RPMI8226 (cell line): ENCODE measurements around the gene POLG2.

Experiments used
- DNase-seq: peaks from one replicate; pipeline ENCODE4 v3.0.0-alpha.2; 2015

The POLG2 gene

GRCh38 chr17:64496786-64497564, at the start of gene POLG2:
Gene POLG2, minus strand, starts transcription at chr17:64497054. Its CDS starts 86 bp downstream, at chr17:64496968.
- DNase-seq = peak; percentile 97

DNA sequence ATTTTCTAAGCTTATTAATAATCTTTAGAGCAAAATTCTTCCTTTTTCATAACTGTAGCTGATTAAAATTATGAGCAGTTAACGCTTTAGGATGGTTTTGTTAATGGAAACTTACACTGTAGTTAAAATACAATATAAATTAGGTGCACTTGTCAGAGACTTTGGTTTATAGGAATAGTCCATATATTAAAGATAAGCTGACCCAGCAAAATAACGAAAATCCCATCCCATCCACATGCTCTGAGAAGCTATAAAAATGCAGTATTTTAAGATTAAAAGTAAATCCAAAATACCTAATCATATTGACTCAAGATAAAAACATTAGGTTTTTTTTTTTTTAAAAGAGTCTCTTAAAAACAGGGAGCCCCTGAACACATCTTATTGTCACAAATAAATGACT, 47.9 kb upstream of the POLG2 start:
- DNase-seq = no peak

DNA sequence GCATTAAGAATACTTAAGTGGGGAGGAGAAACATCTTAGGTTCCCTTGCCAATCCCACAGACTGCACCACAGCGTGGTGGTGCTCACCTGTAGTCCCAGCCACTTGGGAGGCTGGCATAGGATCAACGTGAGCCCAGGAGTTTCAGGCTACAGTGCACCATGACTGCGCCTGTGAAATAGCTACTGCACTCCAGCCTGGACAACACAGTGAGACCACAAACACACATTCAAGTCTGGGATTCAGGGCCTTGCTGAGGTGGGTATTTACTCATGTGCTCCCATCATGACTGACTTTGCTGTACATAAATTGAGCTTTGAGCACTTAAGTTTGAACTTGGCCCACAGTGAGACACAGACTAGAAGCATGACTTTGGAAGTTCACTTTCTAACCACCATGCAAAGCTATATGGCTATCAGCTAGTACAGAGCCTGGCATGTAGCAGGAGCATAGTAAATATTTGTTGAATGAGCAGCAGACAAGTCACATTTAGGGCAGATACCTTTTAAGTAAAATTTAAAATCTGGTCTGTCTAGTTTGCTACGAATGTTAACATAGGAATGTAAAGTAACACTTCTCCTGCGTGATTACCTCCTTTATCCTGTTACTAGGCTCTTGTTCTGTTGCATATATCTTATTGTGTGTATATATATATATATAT, 43.4 kb upstream of the POLG2 start:
- DNase-seq = no peak

- no peak for DNase-seq
Observed at GRCh38 chr17:64538508-64539130, 41.8 kb upstream of the POLG2 start.

DNA sequence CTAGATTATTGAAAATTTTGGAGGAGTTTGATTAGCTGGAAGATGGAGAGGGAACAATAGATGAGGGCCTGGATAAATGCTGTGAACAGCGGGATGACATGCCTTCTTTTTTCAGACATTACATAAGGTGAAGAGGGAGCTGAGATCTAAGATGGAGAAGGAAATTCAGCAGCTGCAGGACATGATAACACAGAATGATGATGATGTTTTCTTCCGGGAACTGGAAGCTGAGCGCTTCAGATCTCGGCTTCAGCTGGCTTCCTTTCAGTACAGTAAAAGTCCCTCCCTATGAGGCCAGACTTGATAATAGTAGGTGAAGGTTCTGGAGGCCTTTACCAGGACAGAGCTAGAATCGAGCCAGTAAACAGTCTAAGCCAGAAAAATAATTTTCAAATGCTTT, 40.6 kb upstream of the POLG2 start:
- no peak for DNase-seq

- DNase-seq = no peak
Observed at GRCh38 chr17:64536913-64537312, 40.1 kb upstream of the POLG2 start.

DNA sequence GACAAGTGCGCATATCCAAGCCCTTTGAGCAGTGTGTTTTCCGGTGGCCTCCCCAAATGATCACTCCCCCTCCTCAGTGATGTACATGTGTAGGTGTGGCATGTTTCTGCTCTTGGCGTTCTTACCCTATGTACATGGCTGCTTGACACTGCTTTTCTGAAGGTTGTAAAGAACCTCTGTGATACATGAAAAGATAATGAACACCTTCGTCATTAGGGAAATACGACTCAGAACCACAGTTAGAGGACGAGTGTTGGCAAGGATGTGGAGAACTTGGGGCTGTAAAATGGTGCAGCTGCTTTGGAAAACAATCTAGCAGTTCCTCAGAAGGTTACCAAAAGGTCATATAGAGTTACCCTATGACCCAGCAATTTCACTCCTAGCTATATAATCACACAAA, 38.5 kb upstream of the POLG2 start:
- no peak for DNase-seq

DNA sequence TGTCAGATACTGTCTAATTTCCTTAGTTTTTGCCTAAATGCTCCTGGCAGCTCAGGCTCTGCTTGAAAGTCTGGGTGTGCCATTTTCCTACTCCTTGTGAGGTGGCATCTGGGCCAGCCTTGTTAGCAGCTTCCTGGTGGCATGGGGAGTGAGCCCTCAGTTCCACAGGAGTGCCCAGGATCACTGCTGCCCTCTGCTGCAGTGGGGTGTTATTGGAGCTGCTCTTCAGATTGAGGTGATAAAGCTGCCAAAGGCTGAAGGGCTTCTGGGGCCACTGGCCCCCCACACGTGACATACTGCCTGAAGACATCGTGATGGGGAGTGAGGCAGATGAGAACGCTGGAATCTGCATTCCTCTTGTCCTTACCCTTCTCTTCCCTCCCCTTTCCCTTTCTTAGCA, 37.3 kb upstream of the POLG2 start:
- DNase-seq = peak; percentile 16

GRCh38 chr17:64533784-64534183, 36.9 kb upstream of the POLG2 start:
- DNase-seq = no peak

DNA sequence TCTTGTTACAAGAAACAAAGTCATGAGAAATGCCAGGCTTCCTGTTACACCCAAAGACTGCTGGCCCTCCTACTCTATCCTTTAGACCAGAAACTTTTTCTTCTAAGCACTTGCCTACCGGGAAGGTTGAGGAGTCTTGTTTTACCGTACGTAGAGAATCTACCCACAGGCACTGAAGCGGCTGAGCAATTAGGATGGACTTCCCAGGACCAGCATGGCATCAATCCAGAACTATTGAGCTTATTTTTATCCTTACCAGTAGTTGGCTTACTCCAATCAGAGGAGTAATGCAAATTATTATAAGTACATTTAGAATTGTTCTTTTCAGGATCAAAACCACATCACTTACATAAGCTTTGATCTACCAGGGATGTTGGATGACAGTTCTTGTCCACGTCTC, 35.6 kb upstream of the POLG2 start:
- no peak for DNase-seq

DNA sequence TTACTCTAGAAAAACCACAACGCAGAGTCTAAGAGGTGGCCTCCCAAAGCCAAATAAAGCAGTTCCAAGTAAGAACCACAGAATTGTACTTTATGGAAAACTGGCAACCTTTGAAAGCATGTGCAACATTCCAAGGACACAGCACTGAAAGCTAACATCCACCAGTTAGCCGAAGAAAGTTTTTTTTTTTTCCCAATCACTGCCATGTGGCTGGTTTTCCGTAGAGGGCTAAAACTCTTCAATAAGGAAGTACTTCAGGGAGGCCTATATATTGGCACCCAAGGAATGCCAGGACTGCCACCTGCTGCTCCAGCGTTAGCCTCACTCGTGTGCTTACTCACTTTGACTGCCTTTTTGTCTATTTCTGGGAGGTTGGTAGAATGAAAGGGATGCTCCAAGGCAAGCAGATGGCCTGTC, 35.1 kb upstream of the POLG2 start:
- DNase-seq = no peak

- no peak for DNase-seq
Observed at GRCh38 chr17:64529221-64529620, 32.4 kb upstream of the POLG2 start.

GRCh38 chr17:64527914-64528313, 31.1 kb upstream of the POLG2 start:
- DNase-seq = no peak

DNA sequence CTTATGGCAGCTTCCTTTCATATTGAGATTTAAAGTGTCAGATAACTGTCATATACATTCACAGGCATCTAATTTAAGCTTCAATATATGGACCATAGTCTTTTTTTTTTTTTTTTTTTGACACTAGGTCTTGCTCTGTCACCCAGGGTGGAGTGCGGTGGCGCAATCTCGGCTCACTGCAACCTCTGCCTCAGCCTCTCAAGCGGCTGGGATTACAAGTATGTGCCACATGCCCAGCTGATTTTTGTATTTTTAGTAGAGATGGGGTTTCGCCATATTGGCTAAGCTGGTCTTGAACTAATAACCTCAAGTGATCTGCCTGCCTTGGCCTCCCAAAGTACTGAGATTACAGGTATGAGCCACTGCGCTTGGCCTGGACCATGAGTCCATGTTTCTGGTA, 23.5 kb upstream of the POLG2 start:
- DNase-seq = no peak

- no peak for DNase-seq
Observed at GRCh38 chr17:64519601-64520000, 22.7 kb upstream of the POLG2 start.

- no peak for DNase-seq
Observed at GRCh38 chr17:64515829-64516228, 19.0 kb upstream of the POLG2 start.

GRCh38 chr17:64515419-64515818, 18.6 kb upstream of the POLG2 start:
- no peak for DNase-seq

DNA sequence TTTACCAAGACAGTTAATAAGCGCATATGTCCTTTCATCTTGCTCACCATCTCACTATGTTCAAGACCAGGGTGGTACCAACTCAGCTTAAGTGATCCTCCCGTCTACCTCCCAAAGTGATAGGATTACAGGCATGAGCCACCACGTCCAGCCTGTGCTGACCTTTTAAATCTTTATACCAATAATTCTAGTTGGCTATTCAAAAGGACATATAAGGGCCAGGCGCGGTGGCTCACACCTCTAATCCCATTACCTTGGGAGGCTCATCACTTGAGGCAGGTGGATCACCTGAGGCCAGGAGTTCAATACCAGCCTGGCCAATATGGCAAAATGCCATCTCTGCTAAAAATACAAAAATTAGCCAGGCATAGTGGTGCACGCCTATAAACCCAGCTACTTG, 12.3 kb upstream of the POLG2 start:
- DNase-seq = no peak

DNA sequence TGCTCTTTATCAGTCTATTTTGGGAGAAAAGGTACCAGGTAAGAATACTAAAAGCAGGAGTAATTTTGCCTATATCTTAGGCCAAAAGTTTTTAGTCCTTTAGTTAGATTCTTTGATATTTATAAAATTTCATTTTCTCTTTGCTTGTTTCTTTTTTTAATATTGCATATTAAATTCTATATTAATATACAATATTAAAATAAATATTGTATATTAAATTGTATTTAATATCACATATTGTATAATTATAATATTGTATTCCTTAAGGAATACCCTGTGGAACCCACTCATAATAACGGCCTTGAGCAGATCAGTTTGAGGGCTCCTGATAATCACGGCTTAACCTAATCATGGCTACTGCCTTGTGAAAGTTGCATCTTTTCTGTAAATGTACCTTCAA, 11.8 kb upstream of the POLG2 start:
- no peak for DNase-seq

DNA sequence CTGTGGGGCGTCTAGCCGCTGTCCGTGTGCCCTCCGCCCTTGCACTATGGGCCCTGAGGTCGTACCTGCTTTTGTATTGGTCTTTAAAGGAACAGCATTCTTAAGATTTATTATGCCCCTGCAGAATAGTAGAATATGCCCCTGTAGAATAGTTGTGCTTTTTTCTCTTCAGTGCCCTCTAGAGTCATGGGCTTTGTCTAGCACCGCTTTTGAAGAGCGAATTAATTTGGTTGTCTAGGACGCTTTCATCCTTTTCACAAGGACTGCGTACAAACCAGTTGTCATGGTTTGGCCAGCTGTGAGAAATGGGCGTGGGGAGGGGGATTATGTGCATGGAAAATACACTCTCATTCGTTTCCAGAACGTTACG, 10.5 kb upstream of the POLG2 start:
- peak; percentile 70 for DNase-seq

GRCh38 chr17:64506576-64507412, 9.9 kb upstream of the POLG2 start, which contains the start of gene CEP95:
Gene CEP95, plus strand, starts transcription at chr17:64506977. Its CDS starts 121 bp downstream, at chr17:64507098.
- peak; percentile 91 for DNase-seq

DNA sequence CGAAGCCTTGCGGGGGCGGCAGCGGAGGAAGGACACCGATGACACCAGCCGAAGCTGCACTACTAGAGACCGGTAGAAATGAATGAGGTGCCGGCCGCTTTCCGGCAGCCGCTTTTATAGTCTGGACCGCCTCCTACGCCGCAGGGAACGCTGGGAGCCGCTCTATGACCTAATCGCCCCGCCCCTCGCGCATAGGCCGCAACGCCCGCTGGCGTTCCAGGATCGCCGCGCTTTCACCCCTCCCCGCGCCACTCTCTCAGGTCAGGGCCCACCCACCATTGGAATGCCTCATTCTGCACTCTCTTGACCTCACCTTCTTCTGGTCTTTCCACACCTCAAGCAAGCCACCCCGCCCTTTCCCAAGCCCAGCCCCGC, 9.3 kb upstream of the POLG2 start, which contains the start of gene DDX5:
Gene DDX5 (minus strand): TSS at position 89 of the 375 bp plus-strand sequence. CDS start 170 bp downstream, outside the sequence.
- DNase-seq = peak; percentile 99
